Frontal cortex (tissue), 1 donor: ENCODE measurements around the gene MRPL41. TPM values are rescaled to one million over a fixed set of nuclear protein-coding genes. Genes with fewer than 3 reads are reported as not detected.

Experiments used
- total RNA-seq: library from RNA; depleted of rRNA; stranded (reverse); fragments of >200 nt; gene quantifications from one replicate; pipeline ENCODE4 v1.2.3, GENCODE V29; 2014

Gene MRPL41
- total RNA-seq, 1 donor from 2014 or later: 22.4 TPM

Other genes starting within 250 kb of the MRPL41 start
- 3.7 TPM for gene NRARP, start 249.6 kb upstream of the MRPL41 start, total RNA-seq
- 12.6 TPM for gene EXD3, start 128.7 kb upstream of the MRPL41 start, total RNA-seq
- gene NOXA1, start 128.5 kb upstream of the MRPL41 start, total RNA-seq: 1.2 TPM
- not detected for gene ENTPD8, start 110.5 kb upstream of the MRPL41 start, total RNA-seq
- gene NSMF, start 92.5 kb upstream of the MRPL41 start, total RNA-seq: 33.0 TPM
- gene PNPLA7, start 1.5 kb upstream of the MRPL41 start, total RNA-seq: 0.82 TPM
- 21.6 TPM for gene DPH7, start 27.0 kb downstream of the MRPL41 start, total RNA-seq
- gene ZMYND19, start 38.6 kb downstream of the MRPL41 start, total RNA-seq: 19.6 TPM
- 13.0 TPM for gene ARRDC1, start 53.8 kb downstream of the MRPL41 start, total RNA-seq
- 71.7 TPM for gene EHMT1, start 67.1 kb downstream of the MRPL41 start, total RNA-seq